ENCODE data around the gene JMJD6.
A peak's percentile ranks its signal among the peaks of the same experiment; 100 is the strongest.
"Not testable (repeated sequence)": the region's sequence is repeated elsewhere in the genome, so short reads cannot be mapped to it uniquely, and the experiment has no call there.

Gene JMJD6

GRCh38 chr17:76736349-76737081 is 10.1 kb upstream of the JMJD6 start:
- DNase-seq (ENCODE audit: low spot score) = no peak

- DNase-seq (ENCODE audit: low spot score) = peak; percentile 52
These were observed 9.4 kb upstream of the JMJD6 start for GRCh38 chr17:76735586-76736348.

- DNase-seq (ENCODE audit: low spot score) = peak; percentile 66
These were observed 8.6 kb upstream of the JMJD6 start for GRCh38 chr17:76735006-76735405.

- peak; percentile 78 for DNase-seq (ENCODE audit: low spot score)
These were observed 7.9 kb upstream of the JMJD6 start for GRCh38 chr17:76734080-76734840.

GRCh38 chr17:76733618-76733957 is 7.2 kb upstream of the JMJD6 start:
- DNase-seq (ENCODE audit: low spot score) = no peak

GRCh38 chr17:76732734-76733617 is 6.6 kb upstream of the JMJD6 start:
- DNase-seq (ENCODE audit: low spot score) = peak; percentile 49

GRCh38 chr17:76731800-76732733 is 5.7 kb upstream of the JMJD6 start:
- not testable (repeated sequence) for DNase-seq (ENCODE audit: low spot score)

- DNase-seq (ENCODE audit: low spot score) = peak; percentile 66
These were observed 1.5 kb upstream of the JMJD6 start for GRCh38 chr17:76727745-76728456.

GRCh38 chr17:76726776-76727718 is 641 bp upstream of the JMJD6 start, which contains the start of gene METTL23:
Gene METTL23, plus strand, starts transcription at chr17:76726839. Its CDS starts 2,872 bp downstream, at chr17:76729711.
- peak; percentile 79 for DNase-seq (ENCODE audit: low spot score)

GRCh38 chr17:76725580-76726230 is 701 bp downstream of the JMJD6 start:
- peak; percentile 62 for DNase-seq (ENCODE audit: low spot score)

- no peak for DNase-seq (ENCODE audit: low spot score)
These were observed 2.6 kb downstream of the JMJD6 start for GRCh38 chr17:76723812-76724211.

GRCh38 chr17:76722977-76723376 is 3.4 kb downstream of the JMJD6 start:
- not testable (repeated sequence) for DNase-seq (ENCODE audit: low spot score)

GRCh38 chr17:76722279-76722678 is 4.1 kb downstream of the JMJD6 start:
- DNase-seq (ENCODE audit: low spot score) = no peak

GRCh38 chr17:76721463-76721862 is 4.9 kb downstream of the JMJD6 start:
- DNase-seq (ENCODE audit: low spot score) = no peak

- DNase-seq (ENCODE audit: low spot score) = no peak
These were observed 5.5 kb downstream of the JMJD6 start for GRCh38 chr17:76720941-76721340.

GRCh38 chr17:76720211-76720610 is 6.2 kb downstream of the JMJD6 start:
- no peak for DNase-seq (ENCODE audit: low spot score)

GRCh38 chr17:76718516-76718915 is 7.9 kb downstream of the JMJD6 start:
- DNase-seq (ENCODE audit: low spot score) = no peak

GRCh38 chr17:76716839-76717215 is 9.6 kb downstream of the JMJD6 start:
- no peak for DNase-seq (ENCODE audit: low spot score)
